Activated CD8-positive, alpha-beta T cell treated with anti-CD3 and anti-CD28 coated beads for 36 hours (primary cell): Measurements from ENCODE around the gene NPTX2. TPM values are rescaled to one million over a fixed set of nuclear protein-coding genes. Genes with fewer than 3 reads are reported as not detected.

Source experiments
- ATAC-seq: fragments of 200-7000 bp; cut with Tn5 transposase; one replicate; pipeline ENCODE4 v1.10.0; 2021; ENCODE audit warnings: mild to moderate bottlenecking, moderate library complexity
- CTCF ChIA-PET: fragments of 350-600 bp; sonication (Branson Sonifier 250); formaldehyde crosslinking; loops from one replicate; lab custom pipeline; 2021; ENCODE audit warnings: antibody characterized with exemption; lab: Charles Lee
- POLR2A ChIA-PET: fragments of 350-600 bp; sonication (Branson Sonifier 250); formaldehyde crosslinking; loops from one replicate; lab custom pipeline; 2021; ENCODE audit warnings: antibody characterized with exemption; lab: Charles Lee
- DNase-seq: peaks from one replicate; pipeline ENCODE4 v3.0.0-alpha.2; 2020
- H3K27ac Mint-ChIP-seq: one replicate; pipeline ENCODE4 v1.8.0; 2021; ENCODE audit warnings: mild to moderate bottlenecking, mixed read lengths
- H3K27me3 Mint-ChIP-seq: one replicate; pipeline ENCODE4 v1.8.0; 2021; ENCODE audit warnings: mixed read lengths
- H3K36me3 Mint-ChIP-seq: one replicate; pipeline ENCODE4 v1.8.0; 2021; ENCODE audit warnings: low read depth, mixed read lengths
- H3K4me1 Mint-ChIP-seq: one replicate; pipeline ENCODE4 v1.8.0; 2021; ENCODE audit warnings: low read depth, mixed read lengths
- H3K4me3 Mint-ChIP-seq: one replicate; pipeline ENCODE4 v1.8.0; 2021; ENCODE audit warnings: mild to moderate bottlenecking, moderate library complexity, mixed read lengths
- H3K9me3 Mint-ChIP-seq: one replicate; pipeline ENCODE4 v1.8.0; 2021; ENCODE audit warnings: mixed read lengths
- CTCF ChIP-seq: fragments of 200-600 bp; IDR thresholded peaks from one replicate; pipeline ENCODE4 v1.8.0; 2022; ENCODE audit warnings: antibody characterized with exemption, mild to moderate bottlenecking
- intact Hi-C: fragments of 100-400 bp; cut with micrococcal nuclease; formaldehyde crosslinking; loops from one replicate; pipeline ENCODE4 v1.10.0; 2022
- total RNA-seq, 2 experiments: library from RNA; stranded (reverse); gene quantifications; one replicate each; pipeline ENCODE4 v1.2.3, GENCODE V29; 2021

The NPTX2 gene
- total RNA-seq, 2 experiments from 2014 or later = 0.18 TPM; not detected in 1

GRCh38 chr7:98671733-98672331 lies 54.7 kb downstream of the NPTX2 start:
- TF ChIP-seq CTCF = no peak
- intact Hi-C loops = no loop called here
- no peak for DNase-seq
- Mint-ChIP-seq H3K27ac (no peak overlapping the region), H3K27me3 (no peaks in the 10 kb centered on the region), H3K4me3 (no peak overlapping the region), H3K9me3 (peaks cover 3% of the 10 kb centered on the region), H3K4me1 (no peaks in the 10 kb centered on the region), H3K36me3 (no peaks in the 10 kb centered on the region)
- no peak for ATAC-seq
- ChIA-PET POLR2A (no interaction called here), CTCF (no interaction called here)

GRCh38 chr7:98674461-98674860 lies 57.4 kb downstream of the NPTX2 start:
- Mint-ChIP-seq H3K27ac (no peak overlapping the region), H3K4me3 (no peak overlapping the region), H3K36me3 (no peaks in the 10 kb centered on the region), H3K27me3 (peaks cover 2% of the 10 kb centered on the region), H3K4me1 (no peaks in the 10 kb centered on the region), H3K9me3 (peaks cover 5% of the 10 kb centered on the region)
- ChIA-PET CTCF (no interaction called here), POLR2A (no interaction called here)
- DNase-seq (no peak), ATAC-seq (no peak)
- no peak for TF ChIP-seq CTCF
- intact Hi-C loops = no loop called here

GRCh38 chr7:98674881-98675280 lies 57.8 kb downstream of the NPTX2 start:
- H3K27me3 Mint-ChIP-seq = peaks cover 2% of the 10 kb centered on the region
- ChIA-PET CTCF (no interaction called here), POLR2A (no interaction called here)
- H3K4me3 Mint-ChIP-seq = no peak overlapping the region
- H3K36me3 Mint-ChIP-seq = no peaks in the 10 kb centered on the region
- peaks cover 5% of the 10 kb centered on the region for H3K9me3 Mint-ChIP-seq
- ATAC-seq (no peak), DNase-seq (no peak)
- intact Hi-C loops = no loop called here
- no peak overlapping the region for H3K27ac Mint-ChIP-seq
- no peak for TF ChIP-seq CTCF
- no peaks in the 10 kb centered on the region for H3K4me1 Mint-ChIP-seq

- Mint-ChIP-seq H3K4me1 (no peaks in the 10 kb centered on the region), H3K36me3 (no peaks in the 10 kb centered on the region), H3K27ac (no peak overlapping the region), H3K9me3 (peaks cover 5% of the 10 kb centered on the region), H3K4me3 (no peak overlapping the region), H3K27me3 (peaks cover 7% of the 10 kb centered on the region)
- ChIA-PET CTCF (no interaction called here), POLR2A (no interaction called here)
- ATAC-seq = no peak
- DNase-seq = no peak
- TF ChIP-seq CTCF = no peak
- intact Hi-C loops = no loop called here
Measured at GRCh38 chr7:98678215-98678614, 61.1 kb downstream of the NPTX2 start.

Other genes with a start within 250 kb of the NPTX2 start
- gene BAIAP2L1, start 216.2 kb upstream of the NPTX2 start, total RNA-seq = 1 to 10 TPM; 1.7 to 2.3 TPM